NCI-H2196 treated with DMSO at 0.1 percent for 48 hours (cell line): Measurements from ENCODE around the gene GARNL3.

Experiments
- DNase-seq: peaks from one replicate; lab custom pipeline; 2025; ENCODE audit not compliant: unreplicated experiment; lab: John Stamatoyannopoulos, UW

GARNL3 gene

GRCh38 chr9:127233989-127234388 is 30.6 kb upstream of the GARNL3 start:
- DNase-seq: no peak

DNA sequence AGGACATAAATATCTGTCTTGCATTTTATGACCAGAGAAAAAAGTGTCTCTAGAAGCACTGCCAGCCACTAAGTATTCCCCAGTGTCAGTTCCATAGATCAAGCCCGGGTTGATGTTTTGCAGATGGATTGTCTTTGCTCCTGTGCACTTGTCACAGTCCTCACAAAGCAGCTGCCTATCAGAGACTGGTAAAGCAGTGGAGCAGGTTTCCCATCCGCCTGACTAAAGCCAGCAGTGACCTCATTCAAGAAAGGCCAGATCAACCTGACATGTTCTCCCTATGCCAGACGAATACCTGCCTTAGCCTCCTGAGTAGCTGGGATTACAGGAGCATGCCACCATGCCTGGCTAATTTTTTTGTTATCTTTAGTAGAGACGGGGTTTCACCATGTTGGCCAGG is 26.8 kb upstream of the GARNL3 start:
- DNase-seq: no peak

DNA sequence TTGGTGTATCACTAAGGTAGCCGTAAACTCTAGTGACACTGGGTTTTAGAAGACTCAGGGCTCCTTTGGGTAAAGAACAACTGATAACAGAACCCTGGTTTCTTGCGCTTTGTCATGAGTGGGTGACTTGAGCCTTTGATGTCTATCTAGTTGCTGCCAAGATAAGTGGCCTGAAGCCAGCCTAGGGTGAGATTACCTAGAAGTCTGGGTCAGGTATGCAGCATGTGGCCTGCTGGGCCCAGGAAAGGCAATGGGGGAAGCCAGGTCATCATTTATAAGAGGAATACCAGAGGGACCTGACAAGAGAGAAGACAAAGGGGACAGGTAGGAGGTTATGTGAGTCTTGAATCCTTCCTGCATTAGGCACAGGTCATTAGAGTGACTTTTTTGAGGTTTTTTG is 23.2 kb upstream of the GARNL3 start:
- no peak for DNase-seq

GRCh38 chr9:127244609-127245601 is 19.7 kb upstream of the GARNL3 start:
- DNase-seq: peak; percentile 91

DNA sequence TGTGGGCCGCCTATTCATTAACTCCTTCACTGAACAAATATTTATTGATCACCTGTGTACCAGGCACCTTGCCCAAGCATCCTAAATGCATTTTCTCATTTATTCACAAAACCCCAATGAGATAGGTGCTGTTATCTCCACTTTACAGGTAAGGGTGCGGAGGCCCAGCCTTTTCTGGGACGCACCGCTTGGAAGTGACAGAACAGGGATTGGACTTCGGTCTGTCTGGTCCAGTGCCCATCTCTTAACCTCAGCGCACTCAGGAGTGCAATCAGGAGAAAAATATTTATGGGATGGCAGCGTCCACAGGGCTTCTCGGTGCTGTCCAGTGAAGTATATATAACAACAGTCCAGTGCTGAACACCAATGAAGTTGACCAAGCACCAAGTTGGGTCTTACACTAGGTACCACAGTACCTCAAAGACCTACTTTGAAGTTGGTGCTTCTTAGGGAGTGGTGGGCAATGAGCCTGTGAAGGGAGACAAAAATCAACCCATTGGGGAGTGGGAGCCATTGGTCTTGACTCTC is 18.9 kb upstream of the GARNL3 start:
- no peak for DNase-seq

DNA sequence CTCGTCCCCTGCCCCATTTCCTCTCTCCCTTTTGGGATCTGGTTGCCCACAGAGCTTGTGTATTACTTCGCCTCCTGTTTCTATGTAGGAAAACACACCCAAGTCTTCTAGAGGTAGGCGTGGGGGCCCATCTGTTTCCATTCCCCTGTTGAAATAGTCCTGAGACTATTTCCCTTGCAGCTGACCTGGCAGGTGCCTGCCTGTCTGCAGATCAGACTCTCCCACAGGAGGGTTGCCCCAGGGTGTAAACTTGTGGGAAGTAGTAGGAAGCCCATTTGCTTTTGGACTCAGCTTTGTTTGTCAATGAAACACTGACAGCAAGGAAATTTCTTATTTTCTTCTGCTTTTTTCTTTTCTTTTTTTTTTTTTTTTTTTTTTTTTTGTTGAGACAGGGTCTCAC is 16.3 kb upstream of the GARNL3 start:
- no peak for DNase-seq

- no peak for DNase-seq
These were observed 14.7 kb upstream of the GARNL3 start for GRCh38 chr9:127249877-127250276.

GRCh38 chr9:127250896-127251391 is 13.6 kb upstream of the GARNL3 start:
- DNase-seq: no peak

- DNase-seq: no peak
These were observed 11.9 kb upstream of the GARNL3 start for GRCh38 chr9:127252410-127253318.

DNA sequence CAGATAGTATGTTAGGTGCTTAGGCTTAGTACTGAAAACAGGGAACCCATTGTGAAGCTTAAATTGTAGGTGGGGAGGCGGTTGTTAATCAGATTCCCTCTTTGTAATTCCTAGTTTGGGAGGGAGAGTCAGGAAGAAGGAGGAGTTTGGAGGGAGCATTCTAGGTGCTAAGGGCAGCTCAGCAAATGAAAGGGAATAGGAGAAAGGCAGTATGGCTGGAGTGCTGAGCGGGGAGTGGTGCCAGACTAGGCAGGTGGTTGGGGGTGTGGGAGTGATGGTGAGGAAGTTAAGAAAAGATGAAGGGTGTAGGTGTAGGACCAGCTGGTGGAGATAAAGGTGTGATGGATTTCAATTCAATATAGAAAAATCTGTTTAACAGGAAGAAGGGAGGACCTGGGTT is 11.1 kb upstream of the GARNL3 start:
- no peak for DNase-seq

DNA sequence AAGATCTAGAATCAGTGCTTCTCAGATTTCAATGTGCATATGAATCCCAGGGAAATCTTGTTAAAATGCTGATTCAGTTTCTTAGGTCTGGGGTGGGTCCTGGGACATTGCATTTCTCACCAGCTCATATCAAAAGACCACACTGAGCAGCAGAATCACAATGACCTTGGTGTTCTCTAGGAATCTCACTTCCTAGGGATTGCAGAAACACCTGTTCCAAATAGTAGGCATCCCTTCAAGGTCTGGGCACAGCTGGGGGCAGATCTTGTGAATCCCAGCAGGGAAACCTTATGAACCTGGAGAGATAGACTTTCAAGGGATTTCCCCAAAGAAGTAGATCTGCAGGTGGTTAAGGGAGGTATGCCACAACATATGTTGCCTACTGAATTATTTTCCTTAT is 8.9 kb upstream of the GARNL3 start:
- no peak for DNase-seq

DNA sequence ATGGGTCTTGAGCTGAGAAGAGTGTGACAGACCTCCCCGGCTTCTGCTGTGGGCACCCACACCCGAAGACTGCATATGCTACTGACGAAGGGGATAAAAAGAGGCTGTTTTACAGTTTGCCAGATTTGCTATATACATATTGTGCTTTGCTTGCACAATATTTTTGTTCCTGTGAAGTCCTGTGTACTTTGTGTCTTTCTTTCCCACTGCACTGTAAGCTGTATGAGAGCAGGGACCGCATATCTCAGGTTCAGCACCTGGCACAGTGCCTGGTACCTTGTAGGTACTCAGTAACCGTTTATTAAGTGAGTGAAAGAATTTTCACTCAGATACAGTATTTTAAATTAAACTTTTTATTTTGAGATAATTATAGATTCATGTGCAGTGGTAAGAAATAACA is 8.2 kb upstream of the GARNL3 start:
- no peak for DNase-seq

GRCh38 chr9:127258606-127259471 is 5.7 kb upstream of the GARNL3 start:
- no peak for DNase-seq

GRCh38 chr9:127262602-127263001 is 2.0 kb upstream of the GARNL3 start:
- no peak for DNase-seq

- no peak for DNase-seq
These were observed 1.3 kb upstream of the GARNL3 start for GRCh38 chr9:127263237-127263636.

GRCh38 chr9:127263664-127264063 is 910 bp upstream of the GARNL3 start:
- DNase-seq: no peak

DNA sequence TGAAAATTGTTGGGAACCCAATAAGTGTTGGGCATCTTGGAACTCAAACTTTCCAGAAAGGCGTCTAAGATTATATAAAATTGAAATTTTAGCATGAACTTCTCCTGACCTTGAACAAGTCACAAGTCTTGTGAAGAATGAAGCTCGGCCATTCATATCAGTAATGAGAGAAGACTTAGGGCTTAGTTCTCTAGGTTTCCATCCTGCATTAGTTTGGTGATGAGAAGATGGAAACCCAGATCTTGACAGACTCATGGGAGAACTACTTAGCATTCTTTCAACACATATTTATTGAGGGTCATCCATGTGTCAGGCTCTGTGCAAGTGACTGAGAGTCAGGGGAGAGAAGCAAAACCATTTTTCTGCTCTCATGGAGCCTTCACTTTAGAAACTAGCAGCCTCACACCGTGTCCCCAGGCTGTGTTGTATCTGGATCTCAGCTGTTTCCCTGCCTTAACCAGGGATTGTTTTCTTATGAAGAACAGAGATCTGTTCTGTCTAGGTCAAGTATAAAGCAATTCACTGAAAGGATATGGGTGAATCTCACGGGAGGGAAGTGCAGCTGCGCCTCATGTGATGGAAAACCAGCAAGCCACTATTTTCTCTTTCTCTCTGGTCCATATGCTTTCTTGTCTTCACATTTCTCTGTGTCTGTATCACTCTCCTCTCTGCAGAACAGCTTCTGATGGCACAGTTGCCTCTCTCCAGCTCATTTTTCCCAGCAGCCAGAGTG is 3.4 kb downstream of the GARNL3 start:
- no peak for DNase-seq

GRCh38 chr9:127269449-127269848 is 4.9 kb downstream of the GARNL3 start:
- DNase-seq: no peak

- no peak for DNase-seq
These were observed 8.8 kb downstream of the GARNL3 start for GRCh38 chr9:127273326-127273725.

DNA sequence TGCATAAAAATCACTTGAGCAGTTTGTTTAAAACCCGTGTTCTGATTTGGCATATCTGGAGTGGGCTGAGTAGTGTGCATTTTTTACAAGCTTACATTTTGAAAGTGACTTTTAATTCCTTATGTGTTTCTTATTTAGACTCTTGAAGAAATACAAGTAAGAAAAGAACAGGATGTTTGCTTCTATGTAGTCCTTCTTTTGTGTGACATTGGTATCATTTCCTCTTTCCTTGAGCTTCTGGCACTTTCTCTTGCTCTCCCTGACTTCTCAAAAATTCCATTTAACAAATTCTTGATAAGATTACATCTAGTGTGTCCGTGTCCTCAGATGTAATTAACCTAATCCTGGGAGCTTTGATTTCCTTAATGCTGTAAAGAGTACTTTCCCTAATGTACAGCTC is 12.5 kb downstream of the GARNL3 start:
- DNase-seq: no peak
